DND-41 (cell line): ENCODE results near the gene KCTD18.

Source experiments
- ATAC-seq: fragments of 200-7000 bp; cut with Tn5 transposase; 3 replicates; pipeline ENCODE4 v1.9.1; 2021; ENCODE audit warnings: low read depth; ENCODE audit not compliant: insufficient read depth
- DNase-seq: peaks from one replicate; pipeline ENCODE4 v3.0.0-alpha.2; 2020
- H2AFZ ChIP-seq: 2 replicates; pipeline ENCODE4 v1.6.0; 2012; ENCODE audit warnings: low read depth, low read length
- H3K27ac ChIP-seq: 2 replicates; pipeline ENCODE4 v1.5.1; 2012; ENCODE audit warnings: low read length, inconsistent platforms
- H3K27me3 ChIP-seq: fragments of 200-600 bp; sonication (generic); 2 replicates; pipeline ENCODE4 v1.6.0; 2012; ENCODE audit warnings: low read length, mild to moderate bottlenecking, inconsistent platforms; ENCODE audit not compliant: insufficient read depth, poor library complexity
- H3K36me3 ChIP-seq: 2 replicates; pipeline ENCODE4 v1.5.1; 2012; ENCODE audit warnings: low read length, inconsistent platforms; ENCODE audit not compliant: insufficient read depth
- H3K4me1 ChIP-seq: 2 replicates; pipeline ENCODE4 v1.5.1; 2012; ENCODE audit warnings: mild to moderate bottlenecking, low read length; ENCODE audit not compliant: insufficient read depth
- H3K4me2 ChIP-seq: 2 replicates; pipeline ENCODE4 v1.6.0; 2012; ENCODE audit warnings: mild to moderate bottlenecking, moderate library complexity, low read length, inconsistent platforms; ENCODE audit not compliant: insufficient read depth
- H3K4me3 ChIP-seq, 2 experiments: fragments of 200-600 bp in 1 of 2; shearing (Covaris generic) in 1 of 2; 2 replicates each; pipeline ENCODE4 v1.5.1; 2012 to 2016; ENCODE audit warnings: inconsistent platforms in 2 of 2, low read length in 2 of 2, mild to moderate bottlenecking in 2 of 2, low read depth in 1 of 2, moderate library complexity in 1 of 2
- H3K79me2 ChIP-seq: 2 replicates; pipeline ENCODE4 v1.6.0; 2012; ENCODE audit warnings: low read length, inconsistent platforms; ENCODE audit not compliant: insufficient read depth
- H3K9ac ChIP-seq: 2 replicates; pipeline ENCODE4 v1.6.0; 2012; ENCODE audit warnings: low read depth, mild to moderate bottlenecking, inconsistent platforms, low read length, moderate library complexity
- H3K9me3 ChIP-seq: 2 replicates; pipeline ENCODE4 v1.5.1; 2012; ENCODE audit warnings: low read length, moderate library complexity, mild to moderate bottlenecking, inconsistent platforms; ENCODE audit not compliant: insufficient read depth, severe bottlenecking
- H4K20me1 ChIP-seq: 2 replicates; pipeline ENCODE4 v1.6.0; 2012; ENCODE audit warnings: low read length; ENCODE audit not compliant: insufficient read depth
- CTCF ChIP-seq: IDR thresholded peaks from 2 replicates; pipeline ENCODE4 v1.5.1; 2012; ENCODE audit warnings: borderline replicate concordance, low read length, moderate library complexity, mild to moderate bottlenecking; ENCODE audit not compliant: poor library complexity, severe bottlenecking; ENCODE audit errors: extremely low read depth
- EZH2 ChIP-seq: IDR thresholded peaks from 3 replicates; pipeline ENCODE4 v1.6.1; 2012; ENCODE audit warnings: borderline replicate concordance, low read depth, mild to moderate bottlenecking, moderate library complexity, low read length, inconsistent platforms; ENCODE audit not compliant: severe bottlenecking

The KCTD18 gene

GRCh38 chr2:200459101-200459500 is 50.8 kb downstream of the KCTD18 start:
- peaks cover 13% of the 10 kb centered on the region for H3K27me3 ChIP-seq
- no peak for ATAC-seq

GRCh38 chr2:200456567-200456966 is 53.3 kb downstream of the KCTD18 start:
- no peak overlapping the region for H2AFZ ChIP-seq
- no peaks in the 10 kb centered on the region for H3K36me3 ChIP-seq
- H3K4me3 ChIP-seq = no peak overlapping the region
- H4K20me1 ChIP-seq = no peaks in the 10 kb centered on the region
- no peak for ATAC-seq
- no peaks in the 10 kb centered on the region for H3K4me1 ChIP-seq
- H3K9ac ChIP-seq = no peak overlapping the region
- no peak for DNase-seq
- H3K79me2 ChIP-seq = no peaks in the 10 kb centered on the region
- H3K4me2 ChIP-seq = no peak overlapping the region
- H3K27me3 ChIP-seq = peaks cover 13% of the 10 kb centered on the region
- TF ChIP-seq EZH2 (no peak), CTCF (no peak)
- no peaks in the 10 kb centered on the region for H3K9me3 ChIP-seq
- no peak overlapping the region for H3K27ac ChIP-seq

More at GRCh38 chr2:200459101-200459500, 50.8 kb downstream of the KCTD18 start:
- Histone ChIP-seq H2AFZ (no peak overlapping the region), H4K20me1 (no peaks in the 10 kb centered on the region), H3K9me3 (no peaks in the 10 kb centered on the region), H3K27ac (no peak overlapping the region), H3K4me1 (no peaks in the 10 kb centered on the region), H3K4me2 (no peak overlapping the region), H3K9ac (no peak overlapping the region), H3K36me3 (no peaks in the 10 kb centered on the region), H3K79me2 (no peaks in the 10 kb centered on the region), H3K4me3 (no peak overlapping the region)
- TF ChIP-seq EZH2 (no peak), CTCF (no peak)
- no peak for DNase-seq

GRCh38 chr2:200455958-200456421 is 53.9 kb downstream of the KCTD18 start:
- Histone ChIP-seq H3K9ac (no peak overlapping the region), H3K4me1 (no peaks in the 10 kb centered on the region), H3K27ac (no peak overlapping the region), H3K79me2 (no peaks in the 10 kb centered on the region), H4K20me1 (no peaks in the 10 kb centered on the region), H2AFZ (no peak overlapping the region), H3K4me3 (no peak overlapping the region), H3K27me3 (peaks cover 13% of the 10 kb centered on the region), H3K4me2 (no peak overlapping the region), H3K9me3 (no peaks in the 10 kb centered on the region), H3K36me3 (no peaks in the 10 kb centered on the region)
- DNase-seq (no peak), ATAC-seq (no peak)
- no peak for TF ChIP-seq EZH2
- TF ChIP-seq CTCF = no peak
